Activated CD4-positive, alpha-beta T cell treated with anti-CD3 and anti-CD28 coated beads, Interleukin-10, Interleukin-2, amounts not matched to agents 100 ng/mL and 50 ng/mL, durations not matched to agents 16 hours and 8 hours (primary cell): Measurements from ENCODE around the gene SSTR4.

Source experiments
- DNase-seq: peaks from one replicate; pipeline ENCODE4 v3.0.0-alpha.2; 2020

SSTR4 gene

GRCh38 chr20:23069108-23069507 is 34.0 kb downstream of the SSTR4 start:
- no peak for DNase-seq

- DNase-seq, result no peak
Measured at GRCh38 chr20:23071398-23071797, 36.3 kb downstream of the SSTR4 start.

- no peak for DNase-seq
Measured at GRCh38 chr20:23071996-23072395, 36.9 kb downstream of the SSTR4 start.

GRCh38 chr20:23072892-23073586 is 37.9 kb downstream of the SSTR4 start:
- no peak for DNase-seq

- DNase-seq, result no peak
Measured at GRCh38 chr20:23074052-23074451, 38.9 kb downstream of the SSTR4 start.

GRCh38 chr20:23077277-23077676 is 42.2 kb downstream of the SSTR4 start:
- DNase-seq, result no peak

GRCh38 chr20:23078351-23079015 is 43.4 kb downstream of the SSTR4 start:
- no peak for DNase-seq

GRCh38 chr20:23079016-23079351 is 43.9 kb downstream of the SSTR4 start:
- no peak for DNase-seq

- DNase-seq, result no peak
Measured at GRCh38 chr20:23079926-23080325, 44.8 kb downstream of the SSTR4 start.

- DNase-seq, result no peak
Measured at GRCh38 chr20:23080521-23080920, 45.4 kb downstream of the SSTR4 start.

GRCh38 chr20:23081263-23081819 is 46.2 kb downstream of the SSTR4 start:
- DNase-seq, result no peak

GRCh38 chr20:23082846-23083552 is 47.9 kb downstream of the SSTR4 start:
- no peak for DNase-seq

- DNase-seq, result no peak
Measured at GRCh38 chr20:23083553-23084220, 48.6 kb downstream of the SSTR4 start.

- DNase-seq, result no peak
Measured at GRCh38 chr20:23084282-23084844, 49.3 kb downstream of the SSTR4 start.

GRCh38 chr20:23084845-23085365 is 49.8 kb downstream of the SSTR4 start:
- no peak for DNase-seq

GRCh38 chr20:23085436-23086055 is 50.4 kb downstream of the SSTR4 start:
- no peak for DNase-seq

- peak; percentile 85 for DNase-seq
Measured at GRCh38 chr20:23086056-23086566, 51.0 kb downstream of the SSTR4 start, which contains the start of gene CD93. Gene CD93, minus strand, starts transcription at chr20:23086324. Its CDS starts 132 bp downstream, at chr20:23086192.

GRCh38 chr20:23086931-23087411 is 51.9 kb downstream of the SSTR4 start:
- DNase-seq, result no peak

GRCh38 chr20:23087587-23088251 is 52.6 kb downstream of the SSTR4 start:
- no peak for DNase-seq
